GM12878 (cell line): Measurements from ENCODE around the gene HDAC9. TPM values are rescaled to one million over a fixed set of nuclear protein-coding genes. Genes with fewer than 3 reads are reported as not detected.

Experiments used
- ATAC-seq: fragments of 200-7000 bp; cut with Tn5 transposase; 3 replicates; pipeline ENCODE4 v1.9.1; 2020; ENCODE audit warnings: mild to moderate bottlenecking, moderate library complexity
- BruUV-seq: library from RNA; stranded (reverse); fragments of 400-500 nt; replicated peaks from 2 replicates; lab custom pipeline; 2021; lab: Mats Ljungman, UMichigan
- CTCF ChIA-PET: fragments of 300-600 bp; sonication (Branson Sonifier 250); formaldehyde crosslinking; extraction: SDS; loops from one replicate; lab custom pipeline; 2021; ENCODE audit warnings: inconsistent platforms; lab: Yijun Ruan, JAX
- POLR2A ChIA-PET: fragments of 350-600 bp; formaldehyde crosslinking; extraction: SDS; loops from one replicate; lab custom pipeline; 2021; ENCODE audit warnings: inconsistent platforms; lab: Charles Lee
- RAD21 ChIA-PET: fragments of 300-600 bp; sonication (Branson Sonifier 250); formaldehyde crosslinking; loops from one replicate; lab custom pipeline; 2023; ENCODE audit warnings: antibody characterized with exemption; ENCODE audit not compliant: unreplicated experiment; lab: Charles Lee
- SMC1A ChIA-PET: fragments of 300-600 bp; sonication (Branson Sonifier 250); formaldehyde crosslinking; loops from one replicate; lab custom pipeline; 2023; ENCODE audit not compliant: unreplicated experiment, uncharacterized antibody; lab: Charles Lee
- DNase-seq: peaks from one replicate; pipeline ENCODE4 v3.0.0-alpha.2; 2011; ENCODE audit warnings: low read depth, low spot score
- FAIRE-seq: peaks from 3 replicates; lab custom pipeline; 2011; peaks lifted over from hg19 to GRCh38; lab: Jason Lieb, UNC
- H2AFZ ChIP-seq: 2 replicates; pipeline ENCODE4 v1.6.0; 2011; ENCODE audit warnings: low read depth, low read length, control low read depth; ENCODE audit not compliant: control insufficient read depth
- H3K27ac ChIP-seq: 2 replicates; pipeline ENCODE4 v1.5.1; 2011; ENCODE audit warnings: control low read depth; ENCODE audit not compliant: control insufficient read depth, insufficient read depth
- H3K27me3 ChIP-seq, 2 experiments: replicated peaks in 1 of 2; 2 replicates each; pipeline versions ENCODE4 v1.6.0 to v1.6.1; 2011; ENCODE audit warnings: low read length in 1 of 2; ENCODE audit not compliant: control insufficient read depth in 2 of 2, insufficient read depth in 2 of 2
- H3K36me3 ChIP-seq, 2 experiments: 2 replicates each; pipeline ENCODE4 v1.5.1; 2011; ENCODE audit warnings: low read length in 1 of 2; ENCODE audit not compliant: control insufficient read depth in 2 of 2, insufficient read depth in 2 of 2
- H3K4me1 ChIP-seq: 2 replicates; pipeline ENCODE4 v1.6.1; 2011; ENCODE audit warnings: mild to moderate bottlenecking, low read length, moderate library complexity, mixed read lengths; ENCODE audit not compliant: control insufficient read depth, insufficient read depth
- H3K4me2 ChIP-seq: 2 replicates; pipeline ENCODE4 v1.6.0; 2011; ENCODE audit warnings: control low read depth; ENCODE audit not compliant: control insufficient read depth, insufficient read depth
- H3K4me3 ChIP-seq: fragments of 200-600 bp; sonication (generic); 2 replicates; pipeline ENCODE4 v1.5.1; 2016
- H3K79me2 ChIP-seq: 2 replicates; pipeline ENCODE4 v1.6.0; 2011; ENCODE audit warnings: low read length; ENCODE audit not compliant: control insufficient read depth, insufficient read depth
- H3K9ac ChIP-seq: 2 replicates; pipeline ENCODE4 v1.8.0; 2011; ENCODE audit warnings: low read length, control low read depth, mixed read lengths; ENCODE audit not compliant: control insufficient read depth, insufficient read depth
- H3K9me3 ChIP-seq: replicated peaks from 3 replicates; pipeline ENCODE4 v1.5.1; 2011; ENCODE audit warnings: mild to moderate bottlenecking, low read length; ENCODE audit not compliant: control insufficient read depth, insufficient read depth
- H4K20me1 ChIP-seq: 2 replicates; pipeline ENCODE4 v1.6.0; 2011; ENCODE audit not compliant: control insufficient read depth, insufficient read depth
- ASH2L ChIP-seq: fragments of 300-600, 200-600 bp; sonication (generic); IDR thresholded peaks from 2 replicates; pipeline ENCODE4 v1.6.1; 2017; ENCODE audit warnings: low read depth, mild to moderate bottlenecking, borderline replicate concordance
- CHD1 ChIP-seq: IDR thresholded peaks from 2 replicates; pipeline ENCODE4 v1.6.1; 2012; ENCODE audit warnings: low read depth, low read length, improper control_type of control experiment
- EED ChIP-seq: sonication (generic); IDR thresholded peaks from 2 replicates; pipeline ENCODE4 v1.6.1; 2016; ENCODE audit warnings: antibody characterized with exemption, low read depth
- HDAC6 ChIP-seq: fragments of 200-600 bp; sonication (generic); IDR thresholded peaks from one replicate; pipeline ENCODE4 v1.8.0; 2017; ENCODE audit warnings: antibody characterized with exemption; ENCODE audit not compliant: unreplicated experiment
- KDM1A ChIP-seq: fragments of 200-600 bp; sonication (generic); IDR thresholded peaks from 2 replicates; pipeline ENCODE4 v1.6.1; 2016; ENCODE audit warnings: borderline replicate concordance
- POLR2A ChIP-seq: IDR thresholded peaks from 2 replicates; pipeline ENCODE4 v1.6.1; 2011; ENCODE audit warnings: low read depth, mild to moderate bottlenecking, low read length
- SP1 ChIP-seq: IDR thresholded peaks from one replicate; pipeline ENCODE4 v1.6.1; 2011; ENCODE audit warnings: low read depth, low read length
- SPI1 ChIP-seq: IDR thresholded peaks from 2 replicates; pipeline ENCODE4 v1.6.1; 2011; ENCODE audit warnings: low read depth, mild to moderate bottlenecking, low read length, moderate library complexity, borderline replicate concordance; ENCODE audit not compliant: insufficient read depth
- ZNF207 ChIP-seq: fragments of 450-650 bp; IDR thresholded peaks from 2 replicates; pipeline ENCODE4 v1.6.1; 2014; ENCODE audit warnings: antibody characterized with exemption, mild to moderate bottlenecking, borderline replicate concordance
- ZNF384 ChIP-seq: IDR thresholded peaks from 2 replicates; pipeline ENCODE4 v1.6.1; 2012; ENCODE audit warnings: low read depth, mild to moderate bottlenecking, low read length, improper control_type of control experiment, borderline replicate concordance
- WGBS: methylation state at CpG from one replicate; pipeline ENCODE4 v1.1.6; 2016; ENCODE audit warnings: low lambda C conversion rate; ENCODE audit not compliant: insufficient replicate concordance, insufficient coverage; ENCODE audit errors: missing lambda C conversion rate; 5-methylcytosine and 5-hydroxymethylcytosine counted together
- in situ Hi-C: fragments of 300-500 bp; cut with MboI; formaldehyde crosslinking; loops from 9 replicates; pipeline ENCODE4 v1.14.3; 2018; ENCODE audit warnings: mixed read lengths
- intact Hi-C: fragments of 100-400 bp; cut with micrococcal nuclease; formaldehyde crosslinking; loops from one replicate; pipeline ENCODE4 v1.14.2; 2022; ENCODE audit not compliant: unreplicated experiment
- polyA plus RNA-seq, 11 experiments: library from polyadenylated mRNA; depleted of rRNA in 4 of 11; unstranded in 6 of 11; stranded (reverse) in 5 of 11; fragments of >200 nt; fragmentation: Nextera tagmentation in 4 of 11; fragmentation: Illumina TruSeq in 1 of 11; extraction: Ambion mirVana in 4 of 11; extraction: Trizol in 1 of 11; gene quantifications; 1 replicate in 1 of 11; 2 replicates in 10 of 11; pipeline versions ENCODE4 v1.2.1 to v1.2.3, GENCODE V29; 2011 to 2016; ENCODE audit warnings: inconsistent platforms in 2 of 11, missing spikeins in 2 of 11, low read depth in 1 of 11
- total RNA-seq, 4 experiments: library from RNA; depleted of rRNA in 3 of 4; stranded (reverse); fragments of >200 nt in 3 of 4; fragmentation: Illumina TruSeq in 1 of 4; extraction: Trizol in 1 of 4; gene quantifications; 2 replicates each; pipeline versions ENCODE4 v1.2.1 to v1.2.3, GENCODE V29; 2013 to 2021

The HDAC9 gene
- total and polyA plus RNA-seq, 10 of the 15 experiments (the other 5 are each of a cell fraction or from before 2014, with no cell fraction given), result 0.73 to 12.8 (median 0.92) TPM

DNA sequence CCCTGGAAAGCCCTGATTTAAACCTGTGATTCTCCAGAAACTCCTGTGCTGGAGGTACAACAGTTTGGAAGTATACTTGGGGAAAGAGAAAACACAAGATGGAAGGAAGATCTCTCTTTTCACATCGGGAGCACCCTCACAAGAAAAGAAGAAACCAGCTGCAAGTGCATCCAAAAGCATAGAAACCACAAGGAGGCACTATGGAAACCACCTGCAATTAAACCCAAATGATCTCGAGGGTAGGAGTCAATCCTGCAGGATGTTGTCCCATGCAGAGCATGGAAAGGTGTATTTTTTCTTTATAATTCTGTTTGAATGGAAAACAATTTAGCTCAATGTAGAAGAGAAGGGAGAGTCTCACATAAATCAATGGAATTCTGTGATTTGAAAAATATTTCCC is 411.4 kb downstream of the HDAC9 start:
- H4K20me1 ChIP-seq, result no peaks in the 10 kb centered on the region
- no peaks in the 10 kb centered on the region for H3K36me3 ChIP-seq
- H3K4me3 ChIP-seq, result no peak overlapping the region
- no peak overlapping the region for H3K27ac ChIP-seq
- intact Hi-C loops, result no loop called here
- H3K4me1 ChIP-seq, result no peaks in the 10 kb centered on the region
- TF ChIP-seq SPI1 (no peak), ZNF384 (no peak), ZNF207 (no peak), POLR2A (no peak), SP1 (no peak), EED (no peak), ASH2L (no peak), CHD1 (no peak), KDM1A (no peak), HDAC6 (no peak)
- TF ChIP-seq, all 136 proteins: peak for 0
- no peak overlapping the region for H3K4me2 ChIP-seq
- no peak overlapping the region for H3K9ac ChIP-seq
- no peaks in the 10 kb centered on the region for H3K27me3 ChIP-seq
- in situ Hi-C loops, result no loop called here
- 3% methylated on average over 2 of the region's 2 CpGs for WGBS
- CTCF ChIA-PET, result interaction anchor here (1.1 kb wide), 1 partner anchor 28 kb away, joined by 3 read pairs; no protein-coding TSS in a partner anchor
- no TSS peak for BruUV-seq
- no peaks in the 10 kb centered on the region for H3K79me2 ChIP-seq
- POLR2A ChIA-PET, result interaction anchor here (0.9 kb wide), 1 partner anchor 9 kb away, joined by 4 read pairs; no protein-coding TSS in a partner anchor
- RAD21 ChIA-PET, result no interaction called here
- SMC1A ChIA-PET, result interaction anchor here (0.6 to 2.0 kb wide), 2 partner anchors 10 to 362 kb away, joined by 3 to 5 read pairs; no protein-coding TSS in a partner anchor
- no peaks in the 10 kb centered on the region for H3K9me3 ChIP-seq
- FAIRE-seq (no peak), ATAC-seq (no peak), DNase-seq (no peak)
- H2AFZ ChIP-seq, result no peak overlapping the region
